WTC11 (cell line): ENCODE data around the gene TYROBP.

Experiments
- ATF2 ChIP-seq: sonication (generic); formaldehyde crosslinking; IDR thresholded peaks from 2 replicates; pipeline ENCODE4 v1.8.1; 2022; ENCODE audit warnings: low read depth, missing genetic modification reagents, borderline replicate concordance
- ATF3 ChIP-seq: sonication (generic); formaldehyde crosslinking; conservative IDR thresholded peaks from 2 replicates; pipeline ENCODE4 v1.8.1; 2022; ENCODE audit warnings: mild to moderate bottlenecking, missing genetic modification reagents
- CREM ChIP-seq: sonication (generic); formaldehyde crosslinking; IDR thresholded peaks from 2 replicates; pipeline ENCODE4 v1.8.1; 2022; ENCODE audit warnings: mild to moderate bottlenecking, missing genetic modification reagents, moderate library complexity
- CTCF ChIP-seq: fragments of 200-600 bp; IDR thresholded peaks from 2 replicates; pipeline ENCODE4 v1.8.0; 2022; ENCODE audit warnings: antibody characterized with exemption
- GRHL2 ChIP-seq: fragments of 250-450 bp; sonication (Bioruptor Pico); IDR thresholded peaks from 2 replicates; pipeline ENCODE4 v1.8.0; 2022; ENCODE audit warnings: mild to moderate bottlenecking, moderate library complexity; ENCODE audit not compliant: insufficient replicate concordance, severe bottlenecking
- IRF2 ChIP-seq: sonication (generic); formaldehyde crosslinking; IDR thresholded peaks from 2 replicates; pipeline ENCODE4 v1.8.0; 2022; ENCODE audit warnings: low read depth, missing genetic modification reagents, borderline replicate concordance
- KAT7 ChIP-seq: sonication (generic); formaldehyde crosslinking; IDR thresholded peaks from 2 replicates; pipeline ENCODE4 v1.8.1; 2023; ENCODE audit warnings: missing genetic modification reagents, mild to moderate bottlenecking, borderline replicate concordance
- MAX ChIP-seq: sonication (generic); formaldehyde crosslinking; IDR thresholded peaks from 2 replicates; pipeline ENCODE4 v1.8.0; 2022; ENCODE audit warnings: mild to moderate bottlenecking, missing genetic modification reagents
- NFYB ChIP-seq: sonication (generic); formaldehyde crosslinking; conservative IDR thresholded peaks from 2 replicates; pipeline ENCODE4 v1.8.0; 2022; ENCODE audit warnings: low read depth, missing genetic modification reagents
- NR2C2 ChIP-seq: sonication (generic); formaldehyde crosslinking; IDR thresholded peaks from 2 replicates; pipeline ENCODE4 v1.8.0; 2022; ENCODE audit warnings: mild to moderate bottlenecking, missing genetic modification reagents
- TEAD4 ChIP-seq: sonication (generic); formaldehyde crosslinking; IDR thresholded peaks from 2 replicates; pipeline ENCODE4 v1.8.0; 2022; ENCODE audit warnings: mild to moderate bottlenecking, missing genetic modification reagents
- ZNF416 ChIP-seq: fragments of 250-450 bp; sonication (Bioruptor Pico); IDR thresholded peaks from 2 replicates; pipeline ENCODE4 v1.9.0; 2021; ENCODE audit warnings: mild to moderate bottlenecking, inconsistent platforms
- ZSCAN18 ChIP-seq: fragments of 250-450 bp; sonication (Bioruptor Pico); IDR thresholded peaks from 2 replicates; pipeline ENCODE4 v2.1.2; 2022; ENCODE audit warnings: mild to moderate bottlenecking, moderate library complexity

GRCh38 chr19:35931161-35931873, 23.2 kb upstream of the TYROBP start:
- TF ChIP-seq CREM: no peak
- TF ChIP-seq CTCF: peak; percentile 47
- peak; percentile 93 for TF ChIP-seq MAX (CRISPR knock-in tag)
- no peak for TF ChIP-seq TEAD4 (CRISPR knock-in tag)
- no peak for TF ChIP-seq ZNF416 (CRISPR knock-in tag)
- TF ChIP-seq KAT7: no peak
- no peak for TF ChIP-seq NR2C2 (CRISPR knock-in tag)
- no peak for TF ChIP-seq GRHL2 (CRISPR knock-in tag)
- TF ChIP-seq ATF2: no peak
- TF ChIP-seq NFYB (CRISPR knock-in tag): no peak
- TF ChIP-seq ATF3 (CRISPR knock-in tag): no peak
- no peak for TF ChIP-seq ZSCAN18 (CRISPR knock-in tag)
- no peak for TF ChIP-seq IRF2 (CRISPR knock-in tag)
